HG03469 (cell line): ENCODE data around the gene BSN.

Experiments used
- ATAC-seq: cut with Tn5 transposase; IDR thresholded peaks from one replicate; pipeline ENCODE4 v1.9.1; 2021; ENCODE audit warnings: mild to moderate bottlenecking, moderate library complexity, moderate number of reproducible peaks; ENCODE audit not compliant: unreplicated experiment

Gene BSN

DNA sequence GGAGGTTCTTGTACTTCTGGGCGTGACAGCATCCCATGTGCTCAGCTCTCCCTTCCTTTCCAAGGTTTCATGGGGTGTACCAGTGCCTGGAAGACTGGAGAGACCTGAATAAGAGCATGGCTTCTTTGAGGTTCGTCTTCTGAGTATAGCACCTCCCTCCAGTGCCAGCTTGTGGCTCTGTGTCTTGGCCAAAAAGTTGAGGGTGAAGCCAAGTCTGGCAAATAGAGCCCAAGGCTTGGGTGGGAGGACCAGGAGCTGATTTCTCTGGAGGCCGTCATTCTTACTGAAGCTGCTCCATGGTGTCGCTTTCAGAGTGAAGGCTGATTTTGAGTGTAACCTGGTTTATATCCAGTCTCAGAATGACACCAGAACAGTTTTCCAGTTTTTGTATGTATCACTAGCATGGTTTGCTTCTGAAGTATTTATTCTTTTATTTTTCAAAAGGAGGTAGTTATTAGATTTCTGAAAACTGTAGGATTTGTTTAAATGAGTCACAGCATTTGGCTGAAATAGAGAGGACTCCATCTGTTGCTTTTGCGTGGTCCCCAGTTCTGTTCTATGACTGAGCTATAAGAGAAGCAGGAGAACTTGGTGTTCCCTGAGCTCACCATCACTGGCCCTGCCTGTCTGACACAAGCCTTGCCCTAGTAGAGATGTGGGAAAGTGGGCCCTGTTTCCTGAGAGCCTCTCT is 47.2 kb downstream of the BSN start:
- ATAC-seq: no peak

DNA sequence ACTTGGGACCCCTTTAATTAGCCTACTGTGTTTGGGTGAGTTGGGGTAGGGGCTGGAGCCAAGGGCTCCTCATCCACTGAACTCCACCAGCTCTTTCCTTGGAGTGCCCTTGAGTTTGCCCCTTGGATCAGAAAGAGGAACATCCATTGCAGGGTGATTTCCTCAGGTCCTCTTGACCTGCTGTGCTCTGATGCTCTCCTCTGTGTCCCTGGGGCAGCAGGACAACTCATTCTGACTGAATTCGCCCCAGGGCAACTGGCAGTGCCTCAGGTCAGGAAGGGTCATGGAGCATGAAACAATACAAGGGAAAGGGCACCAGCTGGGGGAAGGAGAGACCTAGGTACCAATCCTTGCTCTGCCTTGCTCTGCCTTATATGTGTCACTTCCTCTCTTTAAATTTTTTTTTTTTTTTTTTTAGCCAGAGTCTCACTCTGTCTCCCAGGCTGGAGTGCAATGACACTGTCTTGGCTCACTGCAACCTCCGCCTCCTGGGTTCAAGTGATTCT is 47.8 kb downstream of the BSN start:
- ATAC-seq: no peak

DNA sequence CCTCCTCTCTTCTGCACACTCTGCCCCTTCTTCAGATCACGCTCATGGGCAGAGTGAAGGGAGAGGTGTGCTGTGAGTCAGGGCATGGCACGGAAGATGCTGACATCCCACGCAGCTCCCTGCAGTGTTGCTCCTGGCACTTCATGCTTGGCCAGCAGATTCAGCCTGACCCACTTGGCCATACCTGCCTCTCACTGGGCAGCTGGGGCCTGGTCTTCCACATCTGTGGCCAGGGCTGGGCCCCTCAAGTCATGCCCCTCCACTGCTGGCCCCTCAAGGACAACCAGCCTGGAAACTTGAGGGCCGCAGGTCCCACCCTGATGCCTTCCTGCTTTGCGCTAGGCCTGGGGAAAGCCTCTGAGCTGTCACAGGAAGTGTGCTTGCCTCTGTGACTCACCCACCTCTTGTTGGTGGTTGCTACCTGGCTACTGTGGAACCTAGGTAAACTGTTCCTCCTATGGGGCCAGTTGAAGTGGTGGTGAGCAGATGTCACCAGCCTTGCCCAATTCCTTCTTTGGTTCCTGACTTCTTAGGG is 48.7 kb downstream of the BSN start:
- no peak for ATAC-seq

DNA sequence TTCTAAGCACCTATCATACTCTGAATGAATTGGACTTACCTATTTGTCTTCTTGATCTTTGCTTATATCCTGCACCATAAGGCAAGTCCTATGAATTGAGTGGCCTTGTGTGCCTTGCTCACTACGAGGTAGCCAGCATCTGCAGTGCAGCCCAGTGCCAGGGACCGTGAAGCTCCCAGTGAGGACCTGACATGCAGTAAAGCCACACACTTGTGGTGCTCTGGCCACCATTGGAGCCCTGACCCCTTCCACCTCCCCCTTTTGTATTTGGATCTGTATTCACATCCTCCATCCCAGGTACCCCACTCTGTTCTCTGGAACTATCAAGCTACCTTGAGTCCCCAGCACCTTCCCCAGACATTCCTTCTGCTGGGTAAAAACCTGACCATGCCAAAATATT is 52.1 kb downstream of the BSN start:
- no peak for ATAC-seq

DNA sequence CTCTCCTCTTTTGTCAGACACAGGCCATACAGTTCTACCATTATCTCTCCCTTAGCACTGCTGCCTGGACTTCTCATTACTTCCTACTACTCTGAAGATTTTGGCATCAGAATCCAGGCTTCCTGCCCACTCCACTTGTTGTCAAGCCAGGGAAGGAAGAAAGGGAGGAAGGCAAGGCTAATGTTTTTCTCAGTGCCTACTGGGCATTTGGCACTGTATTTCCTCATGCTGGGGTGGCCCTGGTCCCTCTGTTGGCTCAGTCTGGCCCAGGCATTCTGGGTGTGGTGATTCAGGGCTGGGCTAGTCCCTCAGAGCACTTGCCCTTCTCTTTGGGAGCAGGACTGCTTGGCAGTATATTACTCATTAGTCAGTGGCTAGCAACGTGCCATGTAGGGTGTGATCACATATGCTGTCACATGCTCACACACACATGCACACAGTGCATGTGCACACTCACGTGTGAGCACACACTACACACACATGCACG is 52.9 kb downstream of the BSN start:
- ATAC-seq: no peak

DNA sequence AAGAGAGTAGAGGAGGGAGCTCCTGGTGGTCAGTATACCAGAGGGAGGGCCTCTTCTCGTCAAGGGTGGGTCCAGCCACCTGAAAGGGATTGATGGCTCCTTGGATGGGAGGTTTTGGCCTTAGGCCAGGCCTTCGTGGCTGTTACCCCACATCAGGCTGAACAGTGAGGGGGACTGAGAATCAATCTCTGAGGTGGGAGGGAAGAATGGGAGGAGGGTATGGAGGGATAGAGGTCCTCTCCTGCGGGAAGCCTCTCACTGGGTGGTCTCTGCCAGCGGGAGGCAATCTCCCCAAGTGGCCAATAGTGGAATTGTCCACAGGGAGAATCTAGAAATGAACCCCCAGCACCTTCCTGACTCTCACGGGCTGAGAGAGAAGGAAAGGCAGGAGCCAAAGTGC is 53.5 kb downstream of the BSN start:
- ATAC-seq: no peak

DNA sequence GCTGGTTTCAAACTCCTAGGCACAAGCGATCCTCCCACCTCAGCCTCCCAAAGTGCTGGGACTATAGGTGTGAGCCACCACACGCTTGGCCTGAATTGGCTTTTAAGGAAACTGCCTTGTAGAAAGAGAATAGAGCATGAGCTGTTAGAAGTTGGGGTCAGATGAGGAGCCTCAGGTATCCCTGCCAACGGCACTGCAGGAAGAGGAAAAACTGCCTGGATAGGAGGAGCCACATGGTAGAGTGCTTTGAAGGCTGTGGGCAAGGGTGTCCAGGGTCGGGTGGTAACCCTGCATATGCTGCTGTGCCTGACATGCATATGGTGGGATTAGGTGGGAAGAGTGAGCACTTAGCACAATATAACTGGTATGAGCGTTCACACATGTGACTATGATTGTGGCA is 55.0 kb downstream of the BSN start:
- ATAC-seq: no peak

DNA sequence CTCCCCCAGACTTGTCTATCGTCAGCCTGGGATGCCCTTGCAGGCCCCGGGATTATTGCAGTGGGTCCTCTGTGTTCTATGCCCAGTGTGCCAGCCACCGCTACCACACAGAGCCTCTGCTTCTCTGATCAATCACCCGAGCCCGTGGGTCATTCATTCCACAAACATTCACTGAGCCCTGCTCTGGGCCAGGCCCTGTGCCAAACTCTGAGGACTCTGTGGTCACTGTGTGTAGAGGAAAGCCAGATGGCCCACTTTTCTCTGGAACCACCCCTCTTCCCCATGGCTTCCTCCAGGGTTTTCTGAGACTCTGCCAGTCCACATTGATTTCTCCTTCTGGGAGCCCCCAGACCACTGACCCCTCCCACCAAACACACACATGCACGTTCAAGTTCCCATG is 55.5 kb downstream of the BSN start:
- no peak for ATAC-seq

DNA sequence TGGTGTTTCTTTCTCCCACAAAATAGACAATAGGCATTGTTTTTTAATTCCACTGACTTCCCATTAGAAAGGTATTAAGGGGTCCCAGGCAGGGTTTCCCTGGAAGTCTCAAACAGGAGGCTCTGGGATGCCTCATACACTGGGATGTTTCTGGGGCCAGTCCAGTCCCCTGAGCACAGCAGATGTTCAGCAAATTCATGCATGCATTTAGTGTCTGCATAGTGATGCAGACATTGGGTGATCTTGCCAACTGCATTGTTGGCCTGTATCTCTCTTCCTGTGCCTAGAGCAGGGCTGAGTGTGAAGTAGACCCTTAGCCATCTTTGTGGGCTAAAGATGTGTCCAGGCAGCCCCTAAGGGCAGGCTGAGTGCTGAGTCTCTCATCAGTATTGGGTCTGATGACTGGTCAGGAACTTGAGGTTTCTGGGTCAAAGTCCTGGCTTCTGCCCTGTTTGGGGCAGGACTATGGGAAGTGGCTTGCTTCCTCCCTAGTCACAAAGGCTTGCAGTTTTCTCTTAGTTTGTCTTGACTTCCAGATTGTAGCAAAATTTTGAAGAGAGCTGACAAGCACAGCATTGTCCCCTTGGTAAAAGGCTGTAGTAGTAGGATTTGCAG is 56.5 kb downstream of the BSN start:
- ATAC-seq: no peak

DNA sequence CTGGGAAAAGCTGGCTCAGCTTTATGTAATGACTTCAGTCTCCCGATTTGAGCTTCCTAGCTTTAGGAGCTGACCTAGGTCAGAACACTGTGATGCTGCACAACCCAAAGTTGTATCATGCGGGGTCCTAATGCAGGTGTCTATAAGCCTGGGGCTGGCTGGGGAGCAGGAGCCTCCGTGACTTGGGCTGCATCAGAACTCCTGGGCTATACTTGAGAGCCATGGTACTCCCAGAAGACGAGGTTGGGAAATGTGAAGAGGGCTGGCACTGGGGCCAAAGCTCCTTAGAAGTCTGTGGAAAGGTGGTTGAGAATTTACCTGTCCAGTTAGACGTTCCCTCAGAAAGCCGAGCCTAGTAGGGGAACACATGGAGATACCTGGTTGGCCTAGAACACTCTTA is 57.0 kb downstream of the BSN start:
- ATAC-seq: no peak

DNA sequence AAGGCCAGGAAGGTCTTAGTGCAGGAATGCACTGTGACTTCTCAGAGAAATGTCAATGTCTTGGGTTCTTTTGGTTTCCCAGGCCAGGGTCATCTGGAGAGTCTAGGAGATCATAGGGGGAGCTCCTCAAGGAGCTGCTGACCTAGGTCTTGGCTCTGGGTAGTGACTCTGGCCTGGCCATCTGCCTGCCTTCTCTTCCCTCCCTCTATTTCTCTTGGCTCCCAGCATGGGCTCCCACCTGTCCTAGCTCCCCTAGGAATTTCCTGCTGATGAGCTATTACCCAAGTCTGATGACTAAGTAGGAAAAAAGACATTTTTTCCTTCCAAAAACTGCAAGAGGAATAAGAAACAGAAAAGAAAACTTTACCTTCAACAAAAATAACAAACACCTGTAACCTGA is 57.4 kb downstream of the BSN start:
- ATAC-seq: no peak

DNA sequence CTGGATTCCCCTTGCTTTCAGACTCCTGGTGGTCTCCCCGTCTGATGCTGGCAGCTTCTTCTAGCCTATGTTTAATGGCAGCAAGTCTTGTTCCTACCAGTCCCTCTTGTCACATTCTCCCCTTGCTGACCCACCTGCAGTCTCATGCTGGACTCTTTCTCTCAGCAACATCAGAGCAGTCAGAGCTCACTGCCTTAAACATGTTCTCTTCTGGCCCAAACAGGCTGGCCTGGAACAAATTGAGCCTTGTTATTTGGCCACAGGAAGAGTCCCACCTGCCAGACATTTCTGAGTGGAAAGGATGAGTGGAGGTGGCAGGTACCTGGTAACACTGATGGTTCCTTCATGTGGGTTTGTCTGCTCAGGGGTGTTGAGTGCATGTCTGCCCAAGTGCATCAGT is 60.7 kb downstream of the BSN start:
- ATAC-seq: no peak

DNA sequence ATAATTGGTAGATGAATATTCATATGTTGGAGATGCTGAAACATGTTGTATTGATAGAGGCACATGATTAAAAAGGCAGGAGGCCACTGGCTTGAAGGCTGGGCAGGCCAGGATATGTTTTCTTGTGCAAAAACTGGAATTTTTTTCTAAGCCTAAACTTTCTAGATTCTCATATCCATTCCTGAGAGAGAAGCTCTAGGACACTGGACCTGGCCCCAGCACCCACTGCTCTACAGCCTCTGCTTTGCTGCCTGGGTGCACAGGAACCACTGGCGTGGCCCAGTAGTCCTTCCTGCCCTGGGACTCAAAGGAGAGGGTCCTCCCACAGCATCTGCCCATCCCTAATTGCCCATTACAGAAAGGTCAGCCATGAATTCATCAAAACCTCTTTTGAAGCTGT is 61.8 kb downstream of the BSN start:
- no peak for ATAC-seq

DNA sequence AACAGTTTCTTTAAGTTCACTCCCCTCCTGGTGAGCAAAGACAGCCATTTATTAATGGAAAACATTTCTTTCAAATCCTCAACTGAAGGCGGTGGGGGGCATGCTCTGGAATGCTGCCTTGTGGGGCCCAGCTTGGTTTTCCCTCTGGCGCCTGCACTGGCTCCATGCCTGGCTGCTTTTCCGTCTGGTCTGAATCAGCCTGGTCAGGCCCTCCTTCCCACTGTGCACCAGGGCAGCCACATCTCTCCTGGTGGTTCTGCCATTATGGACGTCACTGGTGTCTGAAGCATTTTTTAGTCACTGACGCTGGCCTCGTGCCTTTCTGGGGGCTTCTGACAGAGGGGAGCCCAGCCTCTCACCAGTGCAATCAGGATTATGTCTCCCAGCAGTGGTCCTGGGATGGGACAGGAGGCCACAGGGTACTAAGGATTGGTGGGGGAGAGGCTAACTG is 62.2 kb downstream of the BSN start:
- ATAC-seq: no peak

DNA sequence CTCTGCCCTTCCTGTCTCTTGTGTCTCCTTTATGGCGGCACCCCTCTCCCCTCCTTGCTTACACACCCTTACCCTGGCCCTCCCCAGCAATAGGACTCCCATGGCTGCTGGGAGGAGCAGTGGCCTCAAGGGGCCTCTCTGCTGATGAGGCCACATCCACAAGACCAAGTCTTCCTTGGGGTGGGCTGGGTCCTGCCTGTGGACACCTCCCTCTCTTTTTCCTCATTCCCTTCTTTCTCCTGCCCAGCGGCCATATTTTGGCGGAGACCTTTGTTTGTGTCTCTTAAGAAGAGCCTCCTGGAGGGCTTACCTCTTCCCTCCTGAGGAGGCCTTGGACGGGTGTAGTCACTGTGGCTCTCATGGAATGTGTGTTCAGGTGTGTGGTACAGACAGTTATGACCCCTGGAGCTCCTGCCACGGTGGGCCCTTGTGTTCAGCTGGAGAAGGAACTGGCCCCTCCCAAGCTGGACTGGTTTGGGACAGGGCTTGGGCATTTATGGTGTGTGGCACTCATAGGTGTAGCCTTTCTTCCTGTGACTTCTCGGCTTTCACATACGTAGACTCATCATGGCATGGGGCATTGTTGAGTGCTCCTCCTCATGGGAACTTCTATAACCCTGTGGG is 63.2 kb downstream of the BSN start:
- ATAC-seq: no peak

DNA sequence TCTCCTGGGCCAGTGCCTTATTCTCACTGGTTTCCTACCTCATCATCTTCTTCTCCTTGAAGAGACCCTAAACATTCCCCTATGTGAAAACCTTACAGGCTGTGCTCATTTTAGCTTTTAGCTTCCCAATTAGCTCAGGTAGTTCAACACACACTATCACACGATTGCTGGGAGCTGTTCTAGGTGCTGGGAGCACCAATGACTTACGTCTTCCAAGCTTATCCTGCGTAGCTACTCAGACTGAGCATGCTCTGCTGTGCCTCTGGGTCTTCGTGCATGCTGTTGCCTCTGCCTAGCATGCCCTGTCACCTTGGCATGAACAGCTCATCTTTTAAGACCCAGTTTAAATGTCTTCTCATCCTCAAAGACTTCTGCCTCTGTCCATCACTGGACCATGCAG is 64.1 kb downstream of the BSN start:
- ATAC-seq: no peak

DNA sequence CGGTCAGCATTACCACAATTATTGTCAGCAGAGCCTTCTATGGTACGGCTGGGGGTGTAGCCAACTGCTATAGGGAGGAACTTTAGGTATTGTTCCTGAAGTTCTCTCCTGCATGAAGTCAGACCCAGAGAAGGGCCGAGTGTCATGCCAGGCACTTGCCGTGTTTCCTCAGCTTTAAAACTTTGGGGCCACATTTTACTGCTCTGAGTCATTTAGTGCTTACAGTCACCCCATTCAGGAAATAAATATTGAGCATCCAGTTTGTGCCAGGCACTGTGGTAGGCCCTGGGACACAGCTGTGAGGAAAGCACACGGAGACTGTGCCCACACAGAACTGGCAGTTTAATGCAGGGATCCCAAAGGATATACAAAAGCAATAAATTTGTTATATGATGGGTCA is 65.4 kb downstream of the BSN start:
- ATAC-seq: no peak

DNA sequence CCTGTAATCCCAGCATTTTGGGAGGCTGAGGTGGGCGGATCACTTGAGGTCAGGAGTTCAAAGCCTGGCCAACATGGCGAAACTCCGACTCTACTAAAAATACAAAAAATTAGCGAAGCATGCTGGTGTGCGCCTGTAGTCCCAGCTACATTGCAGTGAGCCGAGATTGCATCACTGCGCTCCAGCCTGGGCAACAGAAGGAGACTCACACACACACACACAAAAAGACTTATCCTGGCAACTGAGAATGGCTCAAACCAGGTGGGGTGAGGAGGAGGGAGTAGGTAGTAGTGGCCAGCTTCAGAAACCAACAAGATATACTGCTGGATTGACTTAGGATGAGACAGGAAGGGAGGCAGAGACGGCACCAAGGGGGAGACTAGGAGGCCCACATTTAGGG is 66.5 kb downstream of the BSN start:
- ATAC-seq: no peak

DNA sequence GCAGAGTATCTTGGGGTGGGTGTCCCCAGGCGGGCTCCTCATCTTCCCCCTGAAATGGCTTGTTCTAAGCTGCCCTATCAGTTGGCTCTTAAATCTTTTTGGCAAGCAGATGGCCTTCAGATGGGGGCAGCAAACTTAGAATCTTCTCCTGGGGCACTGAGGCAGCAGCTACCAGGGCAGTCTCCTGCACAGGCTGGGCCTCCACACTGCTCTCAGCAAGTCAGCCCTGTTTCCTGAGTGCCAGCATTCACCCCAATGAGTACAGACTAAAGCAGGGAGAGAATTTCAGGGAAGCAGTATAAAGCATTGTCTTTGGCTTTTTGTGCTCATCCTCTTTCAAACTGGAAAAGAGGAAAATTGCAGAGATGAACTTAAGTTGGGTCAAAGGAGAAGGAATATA is 68.8 kb downstream of the BSN start:
- ATAC-seq: no peak

DNA sequence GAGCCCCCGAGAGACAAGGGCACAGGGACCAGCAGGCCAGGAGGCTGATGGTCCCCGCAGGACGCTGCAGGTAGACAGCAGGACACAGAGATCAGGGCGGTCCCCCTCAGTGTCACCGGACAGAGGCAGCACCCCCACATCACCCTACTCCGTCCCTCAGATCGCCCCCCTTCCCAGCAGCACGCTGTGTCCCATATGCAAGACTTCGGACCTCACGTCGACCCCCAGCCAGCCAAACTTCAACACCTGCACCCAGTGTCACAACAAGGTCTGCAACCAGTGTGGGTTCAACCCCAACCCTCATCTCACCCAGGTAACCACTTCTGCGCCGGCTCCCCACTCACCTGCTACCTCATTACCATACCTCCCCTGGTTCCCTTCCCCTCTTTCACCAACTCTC is 70.8 kb downstream of the BSN start:
- no peak for ATAC-seq

DNA sequence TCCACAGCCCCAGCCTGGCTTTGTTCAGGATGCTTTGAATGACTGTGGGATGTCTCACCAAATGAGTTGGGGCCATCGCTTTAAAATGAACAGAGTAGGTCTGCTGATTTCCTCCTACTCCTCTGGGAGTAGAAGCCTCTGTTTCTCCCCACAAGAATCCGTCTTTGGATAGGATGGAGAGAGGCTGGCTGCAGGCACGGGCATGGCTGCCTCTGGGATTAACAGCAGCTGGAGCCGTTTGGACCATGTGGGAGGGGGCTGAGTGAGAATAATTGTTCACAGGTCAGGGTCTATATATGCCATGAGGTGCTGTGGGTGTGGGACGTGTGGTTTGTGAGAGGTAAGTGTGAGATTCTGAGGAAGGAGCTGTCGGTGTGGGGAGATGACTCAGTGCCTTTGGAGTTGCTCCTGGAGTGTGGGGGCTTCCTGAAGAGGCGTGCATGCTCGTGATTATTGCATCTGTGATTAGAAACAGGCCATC is 71.9 kb downstream of the BSN start:
- ATAC-seq: no peak

DNA sequence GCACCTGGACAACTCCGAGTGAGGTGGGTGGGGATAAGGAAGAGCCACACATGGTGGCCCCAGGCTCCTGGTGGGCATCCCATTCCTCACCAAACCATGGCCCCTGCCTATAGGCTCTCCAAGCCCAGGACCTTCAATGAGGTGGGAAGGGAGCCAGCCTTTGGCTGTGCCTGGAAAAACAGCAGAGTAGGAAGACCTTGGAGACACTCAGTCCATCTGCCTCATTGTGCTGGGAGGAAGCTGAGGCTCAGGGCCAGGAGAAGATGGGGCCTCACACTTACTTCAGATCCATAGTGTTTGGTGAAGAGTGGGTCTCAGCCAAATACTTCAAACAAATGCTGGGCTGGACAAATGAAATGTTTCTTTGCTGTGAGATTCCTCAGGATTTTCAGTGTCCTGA is 72.5 kb downstream of the BSN start:
- ATAC-seq: no peak
